Upper lobe of right lung (tissue), 1 donor: ENCODE measurements around the gene MED29. TPM values are rescaled to one million over a fixed set of nuclear protein-coding genes. Genes with fewer than 3 reads are reported as not detected.

Source experiments
- ATAC-seq: fragments of 200-7000 bp; cut with Tn5 transposase; one replicate; pipeline ENCODE4 v1.9.1; 2020; ENCODE audit warnings: mild to moderate bottlenecking, moderate library complexity
- DNase-seq: peaks from one replicate; pipeline ENCODE4 v3.0.0-alpha.2; 2020
- H3K27ac ChIP-seq: fragments of 200-600 bp; one replicate; pipeline ENCODE4 v1.8.0; 2022
- H3K27me3 ChIP-seq: fragments of 200-600 bp; one replicate; pipeline ENCODE4 v1.8.0; 2022; ENCODE audit warnings: mild to moderate bottlenecking
- H3K36me3 ChIP-seq: fragments of 200-600 bp; one replicate; pipeline ENCODE4 v1.8.0; 2022
- H3K4me1 ChIP-seq: fragments of 200-600 bp; one replicate; pipeline ENCODE4 v1.8.0; 2022
- H3K4me3 ChIP-seq: fragments of 200-600 bp; one replicate; pipeline ENCODE4 v1.8.0; 2022; ENCODE audit warnings: mild to moderate bottlenecking
- H3K9me3 ChIP-seq: fragments of 200-600 bp; one replicate; pipeline ENCODE4 v1.8.0; 2022
- intact Hi-C: fragments of 100-400 bp; cut with DNase I; formaldehyde crosslinking; loops from one replicate; pipeline ENCODE4 v1.11.0; 2022
- total RNA-seq: library from RNA; stranded (reverse); fragmentation: NEBNext Ultra II Directional; extraction: Animal tissue kit (Norgen Biotek cat#: 25700); gene quantifications from one replicate; pipeline ENCODE4 v1.2.1, GENCODE V29; 2021
- TF ChIP-seq, protein P1 (sequence below): fragments of 200-600 bp; IDR thresholded peaks from one replicate; pipeline ENCODE4 v1.8.0; 2022; ENCODE audit warnings: antibody characterized with exemption
- donor health status: DM: no; HTN: yes; CAD: no; lungs with severe emphysema.

The MED29 gene
- total RNA-seq, 1 donor from 2014 or later: 28.8 TPM

- peaks cover 13% of the 10 kb centered on the region for H3K36me3 ChIP-seq
- TF ChIP-seq, protein P1, sequence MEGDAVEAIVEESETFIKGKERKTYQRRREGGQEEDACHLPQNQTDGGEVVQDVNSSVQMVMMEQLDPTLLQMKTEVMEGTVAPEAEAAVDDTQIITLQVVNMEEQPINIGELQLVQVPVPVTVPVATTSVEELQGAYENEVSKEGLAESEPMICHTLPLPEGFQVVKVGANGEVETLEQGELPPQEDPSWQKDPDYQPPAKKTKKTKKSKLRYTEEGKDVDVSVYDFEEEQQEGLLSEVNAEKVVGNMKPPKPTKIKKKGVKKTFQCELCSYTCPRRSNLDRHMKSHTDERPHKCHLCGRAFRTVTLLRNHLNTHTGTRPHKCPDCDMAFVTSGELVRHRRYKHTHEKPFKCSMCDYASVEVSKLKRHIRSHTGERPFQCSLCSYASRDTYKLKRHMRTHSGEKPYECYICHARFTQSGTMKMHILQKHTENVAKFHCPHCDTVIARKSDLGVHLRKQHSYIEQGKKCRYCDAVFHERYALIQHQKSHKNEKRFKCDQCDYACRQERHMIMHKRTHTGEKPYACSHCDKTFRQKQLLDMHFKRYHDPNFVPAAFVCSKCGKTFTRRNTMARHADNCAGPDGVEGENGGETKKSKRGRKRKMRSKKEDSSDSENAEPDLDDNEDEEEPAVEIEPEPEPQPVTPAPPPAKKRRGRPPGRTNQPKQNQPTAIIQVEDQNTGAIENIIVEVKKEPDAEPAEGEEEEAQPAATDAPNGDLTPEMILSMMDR: no peak
Measured at GRCh38 chr19:39420769-39421168, 29.6 kb downstream of the MED29 start.

DNA sequence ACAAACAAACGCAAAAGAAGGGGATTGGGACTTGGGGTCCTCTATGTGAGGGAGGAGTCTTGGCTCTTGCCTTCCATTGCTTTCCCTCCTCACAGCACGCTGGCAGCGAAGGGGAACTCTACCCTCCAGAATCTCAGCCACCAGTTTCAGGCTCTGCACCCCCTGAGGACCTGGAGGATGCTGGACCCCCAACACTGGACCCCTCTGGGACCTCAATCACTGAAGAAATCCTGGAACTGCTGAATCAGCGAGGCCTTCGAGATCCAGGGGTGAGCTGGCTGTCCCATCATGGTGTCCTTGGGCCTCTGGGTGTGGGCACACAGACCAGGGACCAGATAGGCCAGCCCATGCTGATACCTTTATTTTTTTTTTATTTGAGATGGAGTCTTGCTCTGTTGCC, 30.8 kb downstream of the MED29 start:
- DNase-seq: no peak
- no peak for ATAC-seq
- Histone ChIP-seq H3K36me3 (peaks cover 13% of the 10 kb centered on the region), H3K4me1 (no peaks in the 10 kb centered on the region), H3K27me3 (no peaks in the 10 kb centered on the region), H3K9me3 (no peaks in the 10 kb centered on the region), H3K4me3 (no peak overlapping the region), H3K27ac (no peak overlapping the region)
- intact Hi-C loops: no loop called here
- TF ChIP-seq, protein P1: no peak

More at GRCh38 chr19:39420769-39421168, 29.6 kb downstream of the MED29 start:
- ATAC-seq: no peak
- intact Hi-C loops: no loop called here
- no peaks in the 10 kb centered on the region for H3K9me3 ChIP-seq
- no peak overlapping the region for H3K27ac ChIP-seq
- H3K4me3 ChIP-seq: no peak overlapping the region
- no peaks in the 10 kb centered on the region for H3K4me1 ChIP-seq
- H3K27me3 ChIP-seq: no peaks in the 10 kb centered on the region
- no peak for DNase-seq

DNA sequence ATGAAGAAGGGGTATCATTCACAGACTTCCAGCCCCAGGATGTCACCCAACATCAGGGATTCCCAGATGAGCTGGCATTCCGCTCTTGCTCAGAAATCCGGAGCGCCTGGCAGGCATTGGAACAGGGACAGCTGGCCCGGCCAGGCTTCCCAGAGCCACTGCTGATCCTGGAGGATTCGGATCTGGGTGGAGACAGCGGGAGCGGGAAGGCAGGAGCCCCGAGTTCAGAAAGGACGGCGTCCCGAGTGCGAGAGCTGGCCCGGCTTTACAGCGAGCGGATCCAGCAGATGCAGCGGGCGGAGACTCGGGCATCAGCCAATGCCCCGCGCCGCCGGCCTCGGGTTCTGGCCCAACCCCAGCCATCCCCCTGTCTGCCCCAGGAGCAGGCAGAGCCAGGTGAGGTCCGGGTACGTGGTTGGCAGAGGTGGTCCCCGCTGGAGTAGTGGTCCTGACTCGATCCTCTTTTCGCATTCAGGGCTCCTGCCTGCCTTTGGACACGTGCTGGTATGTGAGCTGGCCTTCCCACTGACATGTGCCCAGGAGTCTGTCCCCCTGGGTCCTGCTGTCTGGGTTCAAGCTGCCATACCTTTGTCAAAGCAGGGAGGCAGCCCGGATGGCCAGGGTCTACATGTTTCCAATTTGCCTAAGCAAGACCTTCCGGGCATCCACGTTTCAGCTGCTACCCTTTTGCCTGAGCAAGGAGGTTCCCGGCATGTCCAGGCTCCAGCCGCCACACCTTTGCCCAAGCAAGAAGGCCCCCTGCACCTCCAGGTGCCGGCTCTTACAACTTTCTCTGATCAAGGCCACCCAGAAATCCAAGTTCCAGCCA, 32.3 kb downstream of the MED29 start:
- peaks cover 5% of the 10 kb centered on the region for H3K4me1 ChIP-seq
- ATAC-seq (no peak), DNase-seq (no peak)
- no peak overlapping the region for H3K4me3 ChIP-seq
- H3K36me3 ChIP-seq: peaks cover 12% of the 10 kb centered on the region
- TF ChIP-seq, protein P1: no peak
- no peaks in the 10 kb centered on the region for H3K27me3 ChIP-seq
- no peaks in the 10 kb centered on the region for H3K9me3 ChIP-seq
- intact Hi-C loops: no loop called here
- no peak overlapping the region for H3K27ac ChIP-seq

DNA sequence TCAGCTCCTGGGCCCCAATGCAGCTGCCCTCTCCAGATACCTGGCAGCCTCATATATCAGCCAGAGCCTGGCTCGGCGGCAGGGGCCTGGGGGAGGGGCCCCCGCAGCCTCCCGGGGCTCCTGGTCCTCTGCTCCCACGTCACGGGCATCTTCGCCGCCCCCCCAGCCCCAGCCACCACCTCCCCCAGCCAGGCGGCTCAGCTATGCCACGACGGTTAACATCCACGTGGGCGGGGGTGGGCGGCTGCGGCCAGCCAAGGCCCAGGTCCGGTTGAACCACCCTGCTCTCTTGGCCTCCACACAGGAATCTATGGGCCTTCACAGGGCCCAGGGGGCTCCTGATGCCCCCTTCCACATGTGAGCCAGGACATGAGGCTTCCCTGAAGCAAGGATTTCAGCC, 33.8 kb downstream of the MED29 start:
- Histone ChIP-seq H3K27me3 (no peaks in the 10 kb centered on the region), H3K4me1 (peaks cover 15% of the 10 kb centered on the region), H3K4me3 (no peak overlapping the region), H3K36me3 (peaks cover 2% of the 10 kb centered on the region), H3K27ac (no peak overlapping the region), H3K9me3 (no peaks in the 10 kb centered on the region)
- DNase-seq (no peak), ATAC-seq (no peak)
- intact Hi-C loops: no loop called here
- TF ChIP-seq, protein P1: no peak

DNA sequence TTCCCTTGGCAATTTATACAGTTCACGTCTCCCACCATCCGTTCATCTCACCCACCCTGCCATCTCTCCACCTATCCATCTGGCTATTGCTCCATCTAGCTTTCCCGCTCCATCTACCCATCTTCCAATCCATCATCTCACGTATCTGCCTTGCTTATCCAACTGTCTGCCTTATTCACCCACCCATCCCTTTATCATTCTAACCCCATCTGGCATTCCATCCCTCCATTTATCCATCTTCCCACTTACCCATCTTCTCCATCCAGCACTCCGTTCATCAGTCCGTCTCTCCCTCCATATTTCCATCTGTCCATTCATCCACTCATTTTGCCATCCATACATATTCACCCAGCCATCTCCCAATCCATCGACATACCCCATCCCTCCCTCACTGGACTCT, 34.6 kb downstream of the MED29 start:
- H3K4me3 ChIP-seq: no peak overlapping the region
- no peak overlapping the region for H3K27ac ChIP-seq
- no peak for DNase-seq
- H3K27me3 ChIP-seq: no peaks in the 10 kb centered on the region
- ATAC-seq: no peak
- TF ChIP-seq, protein P1: no peak
- peaks cover 21% of the 10 kb centered on the region for H3K4me1 ChIP-seq
- intact Hi-C loops: no loop called here
- no peaks in the 10 kb centered on the region for H3K9me3 ChIP-seq
- H3K36me3 ChIP-seq: peaks cover 2% of the 10 kb centered on the region
